Glomerular endothelial cell (primary cell): ENCODE measurements around the gene PLK1. TPM values are rescaled to one million over a fixed set of nuclear protein-coding genes. Genes with fewer than 3 reads are reported as not detected.

Experiments used
- total RNA-seq: library from RNA; depleted of rRNA; stranded (reverse); fragments of >200 nt; gene quantifications from 2 replicates; pipeline ENCODE4 v1.2.3, GENCODE V29; 2015

Gene PLK1
- total RNA-seq, 1 donor from 2014 or later = 25.0 TPM

Other genes with a start within 250 kb of the PLK1 start
- 9.3 and 21.8 TPM in 2 replicates for gene COG7, start 225.7 kb upstream of the PLK1 start, total RNA-seq
- 33.8 and 48.3 TPM in 2 replicates for gene GGA2, start 168.4 kb upstream of the PLK1 start, total RNA-seq
- gene EARS2, start 121.5 kb upstream of the PLK1 start, total RNA-seq = 21.3 and 25.7 TPM in 2 replicates
- gene UBFD1, start 121.2 kb upstream of the PLK1 start, total RNA-seq = 105 and 126 TPM in 2 replicates
- 98.6 and 113 TPM in 2 replicates for gene NDUFAB1, start 82.6 kb upstream of the PLK1 start, total RNA-seq
- 9.5 and 10.6 TPM in 2 replicates for gene PALB2, start 37.6 kb upstream of the PLK1 start, total RNA-seq
- gene DCTN5, start 37.4 kb upstream of the PLK1 start, total RNA-seq = 53.1 and 76.4 TPM in 2 replicates
- not detected in 2 replicates for gene ERN2, start 34.3 kb downstream of the PLK1 start, total RNA-seq
- gene CHP2, start 76.1 kb downstream of the PLK1 start, total RNA-seq = not detected in 2 replicates
- gene PRKCB, start 157.1 kb downstream of the PLK1 start, total RNA-seq = not detected in 2 replicates